GM12878 (cell line): Measurements from ENCODE around the gene PTPRM. TPM values are rescaled to one million over a fixed set of nuclear protein-coding genes. Genes with fewer than 3 reads are reported as not detected.

Experiments
- ATAC-seq: fragments of 200-7000 bp; cut with Tn5 transposase; 3 replicates; pipeline ENCODE4 v1.9.1; 2020; ENCODE audit warnings: mild to moderate bottlenecking, moderate library complexity
- BruUV-seq: library from RNA; stranded (reverse); fragments of 400-500 nt; replicated peaks from 2 replicates; lab custom pipeline; 2021; lab: Mats Ljungman, UMichigan
- CTCF ChIA-PET: fragments of 300-600 bp; sonication (Branson Sonifier 250); formaldehyde crosslinking; extraction: SDS; loops from one replicate; lab custom pipeline; 2021; ENCODE audit warnings: inconsistent platforms; lab: Yijun Ruan, JAX
- POLR2A ChIA-PET: fragments of 350-600 bp; formaldehyde crosslinking; extraction: SDS; loops from one replicate; lab custom pipeline; 2021; ENCODE audit warnings: inconsistent platforms; lab: Charles Lee
- RAD21 ChIA-PET: fragments of 300-600 bp; sonication (Branson Sonifier 250); formaldehyde crosslinking; loops from one replicate; lab custom pipeline; 2023; ENCODE audit warnings: antibody characterized with exemption; ENCODE audit not compliant: unreplicated experiment; lab: Charles Lee
- SMC1A ChIA-PET: fragments of 300-600 bp; sonication (Branson Sonifier 250); formaldehyde crosslinking; loops from one replicate; lab custom pipeline; 2023; ENCODE audit not compliant: unreplicated experiment, uncharacterized antibody; lab: Charles Lee
- DNase-seq: peaks from one replicate; pipeline ENCODE4 v3.0.0-alpha.2; 2011; ENCODE audit warnings: low read depth, low spot score
- FAIRE-seq: peaks from 3 replicates; lab custom pipeline; 2011; peaks lifted over from hg19 to GRCh38; lab: Jason Lieb, UNC
- H2AFZ ChIP-seq: 2 replicates; pipeline ENCODE4 v1.6.0; 2011; ENCODE audit warnings: low read depth, low read length, control low read depth; ENCODE audit not compliant: control insufficient read depth
- H3K27ac ChIP-seq: 2 replicates; pipeline ENCODE4 v1.5.1; 2011; ENCODE audit warnings: control low read depth; ENCODE audit not compliant: control insufficient read depth, insufficient read depth
- H3K27me3 ChIP-seq, 2 experiments: replicated peaks in 1 of 2; 2 replicates each; pipeline versions ENCODE4 v1.6.0 to v1.6.1; 2011; ENCODE audit warnings: low read length in 1 of 2; ENCODE audit not compliant: control insufficient read depth in 2 of 2, insufficient read depth in 2 of 2
- H3K36me3 ChIP-seq, 2 experiments: 2 replicates each; pipeline ENCODE4 v1.5.1; 2011; ENCODE audit warnings: low read length in 1 of 2; ENCODE audit not compliant: control insufficient read depth in 2 of 2, insufficient read depth in 2 of 2
- H3K4me1 ChIP-seq: 2 replicates; pipeline ENCODE4 v1.6.1; 2011; ENCODE audit warnings: mild to moderate bottlenecking, low read length, moderate library complexity, mixed read lengths; ENCODE audit not compliant: control insufficient read depth, insufficient read depth
- H3K4me2 ChIP-seq: 2 replicates; pipeline ENCODE4 v1.6.0; 2011; ENCODE audit warnings: control low read depth; ENCODE audit not compliant: control insufficient read depth, insufficient read depth
- H3K4me3 ChIP-seq: fragments of 200-600 bp; sonication (generic); 2 replicates; pipeline ENCODE4 v1.5.1; 2016
- H3K79me2 ChIP-seq: 2 replicates; pipeline ENCODE4 v1.6.0; 2011; ENCODE audit warnings: low read length; ENCODE audit not compliant: control insufficient read depth, insufficient read depth
- H3K9ac ChIP-seq: 2 replicates; pipeline ENCODE4 v1.8.0; 2011; ENCODE audit warnings: low read length, control low read depth, mixed read lengths; ENCODE audit not compliant: control insufficient read depth, insufficient read depth
- H3K9me3 ChIP-seq: replicated peaks from 3 replicates; pipeline ENCODE4 v1.5.1; 2011; ENCODE audit warnings: mild to moderate bottlenecking, low read length; ENCODE audit not compliant: control insufficient read depth, insufficient read depth
- H4K20me1 ChIP-seq: 2 replicates; pipeline ENCODE4 v1.6.0; 2011; ENCODE audit not compliant: control insufficient read depth, insufficient read depth
- CHD2 ChIP-seq: IDR thresholded peaks from 2 replicates; pipeline ENCODE4 v1.6.1; 2011; ENCODE audit warnings: low read depth, low read length, improper control_type of control experiment, borderline replicate concordance
- NFYA ChIP-seq: IDR thresholded peaks from 2 replicates; pipeline ENCODE4 v1.6.1; 2011; ENCODE audit warnings: low read depth, mild to moderate bottlenecking, low read length, improper control_type of control experiment, borderline replicate concordance
- RAD21 ChIP-seq: IDR thresholded peaks from 2 replicates; pipeline ENCODE4 v1.6.1; 2011; ENCODE audit warnings: mild to moderate bottlenecking, low read depth, low read length, moderate library complexity; ENCODE audit not compliant: insufficient read depth
- SKIL ChIP-seq: fragments of 450-650 bp; IDR thresholded peaks from 2 replicates; pipeline ENCODE4 v1.6.1; 2017; ENCODE audit warnings: mild to moderate bottlenecking, low read depth, inconsistent platforms; ENCODE audit not compliant: poor library complexity, severe bottlenecking
- TAF1 ChIP-seq: IDR thresholded peaks from 2 replicates; pipeline ENCODE4 v1.6.1; 2011; ENCODE audit warnings: mild to moderate bottlenecking, low read depth, low read length, borderline replicate concordance
- TCF3 ChIP-seq: IDR thresholded peaks from 2 replicates; pipeline ENCODE4 v1.6.1; 2012; ENCODE audit warnings: low read depth, mild to moderate bottlenecking, low read length, borderline replicate concordance; ENCODE audit not compliant: insufficient read depth
- ZNF217 ChIP-seq: fragments of 450-650 bp; IDR thresholded peaks from 2 replicates; pipeline ENCODE4 v1.6.1; 2017; ENCODE audit warnings: antibody characterized with exemption, mild to moderate bottlenecking
- ZNF592 ChIP-seq: fragments of 450-650 bp; IDR thresholded peaks from 2 replicates; pipeline ENCODE4 v1.6.1; 2017; ENCODE audit warnings: mild to moderate bottlenecking, moderate library complexity
- WGBS: methylation state at CpG from one replicate; pipeline ENCODE4 v1.1.6; 2016; ENCODE audit warnings: low lambda C conversion rate; ENCODE audit not compliant: insufficient replicate concordance, insufficient coverage; ENCODE audit errors: missing lambda C conversion rate; 5-methylcytosine and 5-hydroxymethylcytosine counted together
- in situ Hi-C: fragments of 300-500 bp; cut with MboI; formaldehyde crosslinking; loops from 9 replicates; pipeline ENCODE4 v1.14.3; 2018; ENCODE audit warnings: mixed read lengths
- intact Hi-C: fragments of 100-400 bp; cut with micrococcal nuclease; formaldehyde crosslinking; loops from one replicate; pipeline ENCODE4 v1.14.2; 2022; ENCODE audit not compliant: unreplicated experiment
- polyA plus RNA-seq, 11 experiments: library from polyadenylated mRNA; depleted of rRNA in 4 of 11; unstranded in 6 of 11; stranded (reverse) in 5 of 11; fragments of >200 nt; fragmentation: Nextera tagmentation in 4 of 11; fragmentation: Illumina TruSeq in 1 of 11; extraction: Ambion mirVana in 4 of 11; extraction: Trizol in 1 of 11; gene quantifications; 1 replicate in 1 of 11; 2 replicates in 10 of 11; pipeline versions ENCODE4 v1.2.1 to v1.2.3, GENCODE V29; 2011 to 2016; ENCODE audit warnings: inconsistent platforms in 2 of 11, missing spikeins in 2 of 11, low read depth in 1 of 11
- total RNA-seq, 4 experiments: library from RNA; depleted of rRNA in 3 of 4; stranded (reverse); fragments of >200 nt in 3 of 4; fragmentation: Illumina TruSeq in 1 of 4; extraction: Trizol in 1 of 4; gene quantifications; 2 replicates each; pipeline versions ENCODE4 v1.2.1 to v1.2.3, GENCODE V29; 2013 to 2021

The PTPRM gene
- total and polyA plus RNA-seq, 10 of the 15 experiments (the other 5 are each of a cell fraction or from before 2014, with no cell fraction given), result 0.07 to 22.6 (median 0.60) TPM

GRCh38 chr18:7876354-7877104, 309.4 kb downstream of the PTPRM start:
- WGBS, result 2% methylated on average over 2 of the region's 2 CpGs
- intact Hi-C loops, result no loop called here
- no peaks in the 10 kb centered on the region for H3K27me3 ChIP-seq
- TF ChIP-seq TCF3, result no peak
- no peaks in the 10 kb centered on the region for H3K9me3 ChIP-seq
- H3K36me3 ChIP-seq, result no peaks in the 10 kb centered on the region
- H3K9ac ChIP-seq, result no peak overlapping the region
- ChIA-PET RAD21 (interaction anchor here (1.0 to 1.3 kb wide), 3 partner anchors 8 to 26 kb away, joined by 3 read pairs; no protein-coding TSS in a partner anchor), POLR2A (interaction anchor here (1.2 to 1.3 kb wide), 2 partner anchors 10 to 74 kb away, joined by 3 read pairs; no protein-coding TSS in a partner anchor), CTCF (interaction anchor here (0.5 to 1.5 kb wide), 5 partner anchors 10 to 383 kb away, joined by 3 to 5 read pairs (median 3); no protein-coding TSS in a partner anchor), SMC1A (interaction anchor here (0.7 to 2.2 kb wide), 7 partner anchors 8 to 120 kb away, joined by 3 to 8 read pairs (median 3); no protein-coding TSS in a partner anchor)
- no peak overlapping the region for H3K4me3 ChIP-seq
- no peak overlapping the region for H3K27ac ChIP-seq
- DNase-seq (no peak), ATAC-seq (no peak), FAIRE-seq (no peak)
- H4K20me1 ChIP-seq, result no peaks in the 10 kb centered on the region
- H3K4me1 ChIP-seq, result no peaks in the 10 kb centered on the region
- H3K79me2 ChIP-seq, result no peaks in the 10 kb centered on the region
- in situ Hi-C loops, result no loop called here
- H2AFZ ChIP-seq, result no peak overlapping the region
- BruUV-seq, result no TSS peak
- no peak overlapping the region for H3K4me2 ChIP-seq

- H3K4me3 ChIP-seq, result no peak overlapping the region
- SMC1A ChIA-PET, result interaction anchor here (1.1 to 2.2 kb wide), 4 partner anchors 7 to 119 kb away, joined by 3 to 8 read pairs (median 4); no protein-coding TSS in a partner anchor
- H3K79me2 ChIP-seq, result no peaks in the 10 kb centered on the region
- no peak for FAIRE-seq
- H3K27ac ChIP-seq, result no peak overlapping the region
- no peak overlapping the region for H3K9ac ChIP-seq
- CTCF ChIA-PET, result interaction anchor here (0.9 kb wide), 1 partner anchor 26 kb away, joined by 3 read pairs; no protein-coding TSS in a partner anchor
- H3K4me2 ChIP-seq, result no peak overlapping the region
- intact Hi-C loops (no loop called here), in situ Hi-C loops (no loop called here)
- 0% methylated on average over 1 of the region's 1 CpG for WGBS
- H2AFZ ChIP-seq, result no peak overlapping the region
- RAD21 ChIA-PET, result interaction anchor here (1.0 kb wide), 2 partner anchors 25 to 88 kb away, joined by 3 read pairs; no protein-coding TSS in a partner anchor
- BruUV-seq, result no TSS peak
- ATAC-seq, result peak; percentile 44
- H3K9me3 ChIP-seq, result no peaks in the 10 kb centered on the region
- no peaks in the 10 kb centered on the region for H3K36me3 ChIP-seq
- no peaks in the 10 kb centered on the region for H3K27me3 ChIP-seq
- peak; percentile 5 for DNase-seq
- H4K20me1 ChIP-seq, result no peaks in the 10 kb centered on the region
- no peaks in the 10 kb centered on the region for H3K4me1 ChIP-seq
- POLR2A ChIA-PET, result interaction anchor here (1.2 to 1.3 kb wide), 2 partner anchors 8 to 72 kb away, joined by 3 read pairs; no protein-coding TSS in a partner anchor
- TF ChIP-seq NFYA, result no peak
- no peak for TF ChIP-seq SKIL
- no peak for TF ChIP-seq TAF1
- TF ChIP-seq RAD21, result no peak
- no peak for TF ChIP-seq CHD2
- no peak for TF ChIP-seq ZNF217
- TF ChIP-seq ZNF592, result no peak
Observed at GRCh38 chr18:7877609-7878008, 310.5 kb downstream of the PTPRM start.
